Trophoblast cell (in vitro differentiated cells and primary cell): ENCODE measurements around the gene LAMB4.
A peak's percentile ranks its signal among the peaks of the same experiment; 100 is the strongest.

ENCODE experiments used
- DNase-seq, 2 donors: peaks; one replicate each; pipeline ENCODE4 v3.0.0-alpha.2; 2016
- H2AFZ ChIP-seq: 2 replicates; pipeline ENCODE4 v1.6.1; 2013; ENCODE audit warnings: low read length, moderate library complexity, mild to moderate bottlenecking; ENCODE audit not compliant: insufficient read depth, poor library complexity
- H2AK5ac ChIP-seq: 2 replicates; pipeline ENCODE4 v1.6.1; 2013; ENCODE audit warnings: mild to moderate bottlenecking, low read length
- H2BK120ac ChIP-seq: 2 replicates; pipeline ENCODE4 v1.6.1; 2013; ENCODE audit warnings: low read length, mild to moderate bottlenecking, moderate library complexity; ENCODE audit not compliant: insufficient read depth, poor library complexity
- H2BK12ac ChIP-seq: 2 replicates; pipeline ENCODE4 v1.6.1; 2013; ENCODE audit warnings: mild to moderate bottlenecking, low read length, moderate library complexity
- H2BK5ac ChIP-seq: 2 replicates; pipeline ENCODE4 v1.6.1; 2013; ENCODE audit warnings: low read length, low read depth, moderate library complexity, mild to moderate bottlenecking; ENCODE audit not compliant: poor library complexity
- H3K14ac ChIP-seq: 2 replicates; pipeline ENCODE4 v1.6.1; 2013; ENCODE audit warnings: mild to moderate bottlenecking, low read length
- H3K18ac ChIP-seq: 2 replicates; pipeline ENCODE4 v1.6.1; 2013; ENCODE audit warnings: mild to moderate bottlenecking, low read length
- H3K23ac ChIP-seq: 2 replicates; pipeline ENCODE4 v1.6.1; 2013; ENCODE audit warnings: low read length
- H3K27ac ChIP-seq: 2 replicates; pipeline ENCODE4 v1.5.1; 2013; ENCODE audit warnings: low read depth, mild to moderate bottlenecking, inconsistent platforms, low read length, moderate library complexity
- H3K27me3 ChIP-seq: 2 replicates; pipeline ENCODE4 v1.6.1; 2013; ENCODE audit warnings: inconsistent platforms, mild to moderate bottlenecking, low read length, moderate library complexity; ENCODE audit not compliant: insufficient read depth
- H3K36me3 ChIP-seq, 2 experiments: 1 replicate in 1 of 2; 2 replicates in 1 of 2; pipeline ENCODE4 v1.6.1; 2013; ENCODE audit warnings: low read length in 2 of 2, mild to moderate bottlenecking in 2 of 2, moderate library complexity in 1 of 2; ENCODE audit not compliant: insufficient read depth in 2 of 2, control insufficient read depth in 1 of 2
- H3K4ac ChIP-seq: 2 replicates; pipeline ENCODE4 v1.6.1; 2013; ENCODE audit warnings: low read depth, mild to moderate bottlenecking, low read length, moderate library complexity
- H3K4me1 ChIP-seq, 2 experiments: 1 replicate in 1 of 2; 2 replicates in 1 of 2; pipeline ENCODE4 v1.6.1; 2013; ENCODE audit warnings: low read length in 2 of 2, mild to moderate bottlenecking in 2 of 2, moderate library complexity in 1 of 2; ENCODE audit not compliant: insufficient read depth in 2 of 2, control insufficient read depth in 1 of 2
- H3K4me2 ChIP-seq: 2 replicates; pipeline ENCODE4 v1.6.1; 2013; ENCODE audit warnings: inconsistent platforms, mild to moderate bottlenecking, low read length, moderate library complexity
- H3K4me3 ChIP-seq: 2 replicates; pipeline ENCODE4 v1.5.1; 2013; ENCODE audit warnings: mild to moderate bottlenecking, low read depth, low read length, inconsistent platforms
- H3K79me1 ChIP-seq: one replicate; pipeline ENCODE4 v1.6.1; 2013; ENCODE audit warnings: low read length
- H3K79me2 ChIP-seq: 2 replicates; pipeline ENCODE4 v1.6.1; 2013; ENCODE audit warnings: low read length, mild to moderate bottlenecking; ENCODE audit not compliant: control insufficient read depth, insufficient read depth, poor library complexity
- H3K9ac ChIP-seq: 2 replicates; pipeline ENCODE4 v1.6.1; 2013; ENCODE audit warnings: mild to moderate bottlenecking, low read length
- H3K9me3 ChIP-seq: 2 replicates; pipeline ENCODE4 v1.6.1; 2013; ENCODE audit warnings: low read depth, mild to moderate bottlenecking, control low read depth, inconsistent platforms, low read length; ENCODE audit not compliant: insufficient read depth
- H4K12ac ChIP-seq: 2 replicates; pipeline ENCODE4 v1.6.1; 2013; ENCODE audit warnings: low read depth, mild to moderate bottlenecking, low read length, moderate library complexity
- H4K8ac ChIP-seq: 2 replicates; pipeline ENCODE4 v1.6.1; 2013; ENCODE audit warnings: low read depth, mild to moderate bottlenecking, low read length, moderate library complexity
- H4K91ac ChIP-seq: one replicate; pipeline ENCODE4 v1.6.1; 2013; ENCODE audit warnings: low read depth, mild to moderate bottlenecking, low read length, moderate library complexity
- WGBS: extraction: QIAGEN DNeasy Blood & Tissue Kit; methylation state at CpG from one replicate; pipeline ENCODE4 v1.1.7; 2013; ENCODE audit warnings: missing lambda C conversion rate; ENCODE audit not compliant: insufficient read length, insufficient coverage; ENCODE audit errors: extremely low coverage; 5-methylcytosine and 5-hydroxymethylcytosine counted together

LAMB4 gene

DNA sequence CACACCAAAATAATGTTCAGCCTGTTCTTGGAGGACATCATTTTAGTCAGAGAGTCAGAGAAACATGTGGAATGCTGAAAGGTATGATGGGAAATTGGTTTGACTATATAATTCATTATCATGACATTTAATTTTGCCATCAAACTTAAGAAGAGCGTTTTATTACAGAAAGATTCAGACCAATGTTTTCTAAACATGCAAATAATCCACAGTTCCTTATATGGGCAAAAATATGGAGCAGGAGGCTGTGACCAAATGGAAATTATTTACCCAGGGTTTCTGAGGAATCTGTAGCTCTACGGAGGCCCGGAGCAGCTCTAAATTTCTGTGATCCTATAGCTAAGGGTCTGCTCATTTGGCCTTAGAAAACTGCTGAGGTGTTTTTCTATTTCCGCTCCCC lies 33.2 kb downstream of the LAMB4 start:
- no peak overlapping the region for H3K27ac ChIP-seq
- peak in 1 of 2 donors; percentile 29 for DNase-seq

DNA sequence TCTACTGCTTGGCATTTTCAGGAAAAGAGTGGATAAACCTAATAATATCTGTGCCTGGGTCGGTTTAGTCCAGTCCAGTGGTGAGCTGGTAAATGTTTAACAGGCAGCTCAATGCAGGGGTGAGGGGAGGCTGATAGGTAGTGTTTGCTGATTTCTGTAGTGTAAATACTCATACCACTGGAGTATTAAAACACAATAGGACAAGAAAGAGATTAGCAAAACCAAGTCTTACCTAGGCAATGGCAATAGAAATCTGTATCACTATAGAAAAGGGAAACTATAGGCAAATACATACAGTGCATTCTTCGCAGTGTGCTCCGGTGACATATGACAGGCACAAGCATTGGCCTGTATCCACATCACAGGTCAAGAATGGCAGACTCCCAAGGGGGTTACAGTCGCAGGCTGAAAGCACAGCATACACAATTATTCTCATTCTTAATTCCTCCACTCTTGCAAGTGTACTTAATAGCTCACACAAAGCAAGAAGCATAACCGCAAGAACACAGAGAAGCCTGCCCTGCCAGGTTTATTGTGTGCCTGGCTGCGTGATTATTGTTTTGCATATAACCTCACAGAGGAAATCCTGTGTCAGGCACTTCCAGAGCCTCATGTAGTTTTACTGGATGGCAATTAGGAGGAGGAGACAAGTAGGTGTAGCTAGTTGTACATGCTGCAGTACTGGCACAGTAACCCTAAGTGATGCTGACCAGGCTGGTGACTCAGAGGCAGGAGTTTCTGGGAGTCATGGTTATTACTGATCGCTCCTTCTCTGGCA lies 35.0 kb downstream of the LAMB4 start:
- peak overlapping the region; percentile 20 for H3K4me2 ChIP-seq
- no peak overlapping the region for H2AK5ac ChIP-seq
- H3K23ac ChIP-seq, result no peak overlapping the region
- peaks cover 9 to 18% of the 10 kb centered on the region in 2 experiments for H3K4me1 ChIP-seq
- H2AFZ ChIP-seq, result no peak overlapping the region
- no peak overlapping the region for H4K8ac ChIP-seq
- peaks cover 2% of the 10 kb centered on the region for H3K9me3 ChIP-seq
- no peak overlapping the region for H3K14ac ChIP-seq
- H3K79me1 ChIP-seq, result peaks cover 10% of the 10 kb centered on the region
- DNase-seq, result peak in 1 of 2 donors; percentile 8
- H2BK120ac ChIP-seq, result no peak overlapping the region
- WGBS, result no CpG with 5 or more reads among the region's 7 CpGs
- no peaks in the 10 kb centered on the region for H3K79me2 ChIP-seq
- H2BK5ac ChIP-seq, result peak overlapping the region; percentile 11
- no peak overlapping the region for H3K9ac ChIP-seq
- H3K27ac ChIP-seq, result peak overlapping the region; percentile 67
- no peaks in the 10 kb centered on the region for H3K27me3 ChIP-seq
- no peak overlapping the region for H4K12ac ChIP-seq
- H3K18ac ChIP-seq, result no peak overlapping the region
- H3K4me3 ChIP-seq, result no peak overlapping the region
- peak overlapping the region; percentile 8 for H2BK12ac ChIP-seq
- no peaks in the 10 kb centered on the region for H3K36me3 ChIP-seq
- no peak overlapping the region for H3K4ac ChIP-seq
- peak overlapping the region; percentile 22 for H4K91ac ChIP-seq

More for the DNA sequence above, 33.2 kb downstream of the LAMB4 start:
- Histone ChIP-seq H2AFZ (no peak overlapping the region), H4K12ac (no peak overlapping the region), H2BK5ac (no peak overlapping the region), H3K14ac (no peak overlapping the region), H3K4me2 (no peak overlapping the region), H4K91ac (no peak overlapping the region), H3K23ac (no peak overlapping the region), H3K18ac (no peak overlapping the region), H3K4ac (no peak overlapping the region), H3K9me3 (peaks cover 2% of the 10 kb centered on the region), H3K4me1 (peaks cover 5 to 11% of the 10 kb centered on the region in 2 experiments), H3K79me2 (no peaks in the 10 kb centered on the region), H4K8ac (no peak overlapping the region), H2BK120ac (no peak overlapping the region), H3K9ac (no peak overlapping the region), H3K36me3 (no peaks in the 10 kb centered on the region), H3K79me1 (peaks cover 10% of the 10 kb centered on the region), H3K27me3 (no peaks in the 10 kb centered on the region), H2AK5ac (no peak overlapping the region), H2BK12ac (no peak overlapping the region), H3K4me3 (no peak overlapping the region)
- WGBS, result no CpG with 5 or more reads among the region's 4 CpGs

DNA sequence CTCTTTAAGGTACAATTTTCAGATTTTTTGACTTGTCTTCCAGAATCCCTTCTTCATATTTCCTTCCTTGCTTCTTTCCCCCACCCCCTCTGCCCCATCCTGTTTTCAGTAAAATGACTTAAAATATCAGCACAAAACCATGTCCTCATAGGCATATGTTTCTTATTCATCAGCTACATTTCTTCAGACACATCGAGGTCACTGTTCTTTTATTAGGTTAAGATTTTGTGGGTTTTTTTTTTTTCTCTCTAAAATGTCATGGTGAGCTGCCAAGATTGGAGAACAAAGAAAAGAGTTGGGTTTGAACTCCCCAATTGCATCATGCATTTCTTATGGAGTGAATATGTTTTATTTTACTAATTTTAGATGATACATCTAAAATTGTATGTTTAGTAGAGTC lies 35.8 kb downstream of the LAMB4 start:
- Histone ChIP-seq H3K14ac (no peak overlapping the region), H3K9me3 (peaks cover 2% of the 10 kb centered on the region), H3K4ac (no peak overlapping the region), H3K4me3 (no peak overlapping the region), H3K27ac (no peak overlapping the region), H2BK120ac (peak overlapping the region; percentile 47), H3K27me3 (no peaks in the 10 kb centered on the region), H4K91ac (no peak overlapping the region), H3K4me1 (peaks cover 12 to 20% of the 10 kb centered on the region in 2 experiments), H4K12ac (no peak overlapping the region), H2BK12ac (no peak overlapping the region), H2AFZ (no peak overlapping the region), H4K8ac (no peak overlapping the region), H3K9ac (no peak overlapping the region), H3K23ac (no peak overlapping the region), H3K79me2 (no peaks in the 10 kb centered on the region), H3K18ac (no peak overlapping the region), H2BK5ac (no peak overlapping the region), H3K79me1 (peaks cover 13% of the 10 kb centered on the region), H3K4me2 (no peak overlapping the region), H2AK5ac (no peak overlapping the region), H3K36me3 (no peaks in the 10 kb centered on the region)
- no peak for DNase-seq
- no CpG with 5 or more reads among the region's 1 CpG for WGBS

DNA sequence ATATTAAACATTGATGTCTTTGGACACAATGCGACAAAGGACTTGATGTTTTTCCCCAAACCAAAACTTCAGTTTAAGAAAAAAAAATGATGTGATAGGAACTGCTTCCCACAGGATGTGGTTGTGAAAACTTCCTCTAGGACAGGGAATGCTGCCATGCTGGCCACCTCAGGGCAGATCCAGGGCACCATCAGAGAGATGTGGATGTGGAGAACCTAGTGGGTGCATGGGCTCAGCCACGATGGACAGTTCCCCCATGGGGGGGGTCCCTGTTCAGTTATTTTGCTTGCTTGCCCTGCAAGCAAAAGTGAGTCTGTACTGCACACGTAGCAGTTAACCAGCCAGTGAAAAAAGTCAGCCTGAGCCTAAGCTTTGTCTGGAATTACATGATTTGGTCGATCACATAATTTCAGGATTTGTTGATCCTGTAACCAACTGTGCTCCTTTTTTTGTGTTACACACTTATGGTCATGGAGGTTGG lies 36.3 kb downstream of the LAMB4 start:
- H4K12ac ChIP-seq, result no peak overlapping the region
- no peak overlapping the region for H3K27ac ChIP-seq
- peak overlapping the region; percentile 47 for H2BK120ac ChIP-seq
- no peak for DNase-seq
- no peaks in the 10 kb centered on the region for H3K36me3 ChIP-seq
- H2AFZ ChIP-seq, result no peak overlapping the region
- peaks cover 11 to 21% of the 10 kb centered on the region in 2 experiments for H3K4me1 ChIP-seq
- H4K91ac ChIP-seq, result peak overlapping the region; percentile 20
- H3K14ac ChIP-seq, result peak overlapping the region; percentile 73
- H3K4ac ChIP-seq, result peak overlapping the region; percentile 2
- H3K79me1 ChIP-seq, result peaks cover 14% of the 10 kb centered on the region
- no peak overlapping the region for H3K4me2 ChIP-seq
- no peak overlapping the region for H3K23ac ChIP-seq
- peak overlapping the region; percentile 70 for H2BK12ac ChIP-seq
- no peak overlapping the region for H3K4me3 ChIP-seq
- H2AK5ac ChIP-seq, result peak overlapping the region; percentile 72
- no peaks in the 10 kb centered on the region for H3K27me3 ChIP-seq
- peak overlapping the region; percentile 36 for H2BK5ac ChIP-seq
- WGBS, result no CpG with 5 or more reads among the region's 4 CpGs
- H3K9me3 ChIP-seq, result peaks cover 2% of the 10 kb centered on the region
- no peak overlapping the region for H3K9ac ChIP-seq
- H4K8ac ChIP-seq, result peak overlapping the region; percentile 29
- H3K18ac ChIP-seq, result peak overlapping the region; percentile 7
- H3K79me2 ChIP-seq, result no peaks in the 10 kb centered on the region
